ENCODE data around the gene BBC3. TPM values are rescaled to one million over a fixed set of nuclear protein-coding genes. Genes with fewer than 3 reads are reported as not detected.
"Not testable (repeated sequence)": the region's sequence is repeated elsewhere in the genome, so short reads cannot be mapped to it uniquely, and the experiment has no call there.

BBC3 gene
- 1 to 10 TPM in 2 of 6 donors, under 1 TPM in 4; 0.32 to 1.4 (median 0.70) TPM for polyA plus RNA-seq (ENCODE audit: low read depth in 6 of 6)

- Mint-ChIP-seq H3K27me3 (peaks cover 0 to 13% (median 4%) of the 10 kb centered on the region in 3 donors), H3K4me3 (peak within 1 kb of the TSS; percentile 40 to 87 (median 78)), H3K27ac (peak within 1 kb of the TSS; percentile 40 to 94 (median 88)), H3K9me3 (no peaks in the 10 kb centered on the region), H3K36me3 (no peaks in the 10 kb centered on the region), H3K4me1 (peaks cover 21 to 30% (median 26%) of the 10 kb centered on the region in 3 donors)
- DNase-seq (no peak), ATAC-seq (ENCODE audit: low read depth in 2 of 2) (no peak)
Measured at GRCh38 chr19:47230921-47231214, at the start of gene BBC3. TSS of gene BBC3 (minus strand) at chr19:47231199. CDS start at chr19:47228431, 2,768 bp downstream.

- no peak overlapping the region for H3K4me3 Mint-ChIP-seq
- peak overlapping the region in 1 of 6 donors; percentile 27 for H3K27ac Mint-ChIP-seq
- H3K4me1 Mint-ChIP-seq: peaks cover 23 to 33% (median 31%) of the 10 kb centered on the region in 3 donors
- H3K27me3 Mint-ChIP-seq: no peaks in the 10 kb centered on the region
- H3K36me3 Mint-ChIP-seq: no peaks in the 10 kb centered on the region
- H3K9me3 Mint-ChIP-seq: no peaks in the 10 kb centered on the region
- DNase-seq (peak; percentile 38), ATAC-seq (ENCODE audit: low read depth in 2 of 2) (peak; percentile 35 to 62)
Measured at GRCh38 chr19:47280183-47280797, 49.3 kb upstream of the BBC3 start.

- not testable (repeated sequence) for DNase-seq; ATAC-seq (ENCODE audit: low read depth in 2 of 2); H3K36me3 Mint-ChIP-seq; H3K27me3 Mint-ChIP-seq; H3K9me3 Mint-ChIP-seq; H3K27ac Mint-ChIP-seq
- Mint-ChIP-seq H3K4me3 (peak overlapping the region in 6 of 8 donors; percentile 3 to 94 (median 76)), H3K4me1 (peaks cover 33 to 42% (median 38%) of the 10 kb centered on the region in 3 donors)
Measured at GRCh38 chr19:47276513-47276912, 45.5 kb upstream of the BBC3 start.

GRCh38 chr19:47275791-47276461 lies 44.9 kb upstream of the BBC3 start:
- Mint-ChIP-seq H3K27me3 (no peaks in the 10 kb centered on the region), H3K36me3 (peaks cover 0 to 2% of the 10 kb centered on the region in 2 donors), H3K27ac (peak overlapping the region in 5 of 6 donors; percentile 83 to 98 (median 85)), H3K4me3 (peak overlapping the region; percentile 73 to 94 (median 83)), H3K4me1 (peaks cover 33 to 42% (median 40%) of the 10 kb centered on the region in 3 donors), H3K9me3 (no peaks in the 10 kb centered on the region)
- no peak for DNase-seq
- ATAC-seq (ENCODE audit: low read depth in 2 of 2): no peak

GRCh38 chr19:47274891-47275761 lies 44.1 kb upstream of the BBC3 start:
- peaks cover 33 to 45% (median 39%) of the 10 kb centered on the region in 3 donors for H3K4me1 Mint-ChIP-seq
- peaks cover 0 to 10% of the 10 kb centered on the region in 2 donors for H3K36me3 Mint-ChIP-seq
- peak overlapping the region; percentile 73 to 94 (median 87) for H3K4me3 Mint-ChIP-seq
- peak overlapping the region; percentile 63 to 98 (median 87) for H3K27ac Mint-ChIP-seq
- ATAC-seq (ENCODE audit: low read depth in 2 of 2): peak; percentile 38 to 42
- H3K27me3 Mint-ChIP-seq: no peaks in the 10 kb centered on the region
- no peaks in the 10 kb centered on the region for H3K9me3 Mint-ChIP-seq
- no peak for DNase-seq

- H3K4me3 Mint-ChIP-seq: peak within 1 kb of the TSS; percentile 94 to 99 (median 97)
- no peaks in the 10 kb centered on the region for H3K9me3 Mint-ChIP-seq
- ATAC-seq (ENCODE audit: low read depth in 2 of 2) (peak; percentile 67), DNase-seq (peak; percentile 99)
- peaks cover 33 to 39% (median 34%) of the 10 kb centered on the region in 3 donors for H3K4me1 Mint-ChIP-seq
- H3K27me3 Mint-ChIP-seq: no peaks in the 10 kb centered on the region
- H3K36me3 Mint-ChIP-seq: peaks cover 0 to 13% of the 10 kb centered on the region in 2 donors
- H3K27ac Mint-ChIP-seq: peak within 1 kb of the TSS; percentile 98 to 99 (median 99)
Measured at GRCh38 chr19:47274071-47274890, 43.3 kb upstream of the BBC3 start, which contains the start of gene INAFM1. TSS of gene INAFM1 (plus strand) at chr19:47274885. CDS start at chr19:47274920, 35 bp downstream.

- H3K27ac Mint-ChIP-seq: peak overlapping the region; percentile 98 to 99 (median 99)
- H3K36me3 Mint-ChIP-seq: peaks cover 4 to 13% of the 10 kb centered on the region in 2 donors
- H3K27me3 Mint-ChIP-seq: no peaks in the 10 kb centered on the region
- H3K4me3 Mint-ChIP-seq: peak overlapping the region; percentile 94 to 99 (median 97)
- ATAC-seq (ENCODE audit: low read depth in 2 of 2): peak; percentile 58 to 63
- no peaks in the 10 kb centered on the region for H3K9me3 Mint-ChIP-seq
- peaks cover 32 to 39% (median 37%) of the 10 kb centered on the region in 3 donors for H3K4me1 Mint-ChIP-seq
- peak; percentile 87 for DNase-seq
Measured at GRCh38 chr19:47273313-47274070, 42.5 kb upstream of the BBC3 start.

GRCh38 chr19:47272448-47273312 lies 41.7 kb upstream of the BBC3 start:
- H3K9me3 Mint-ChIP-seq: no peaks in the 10 kb centered on the region
- H3K4me3 Mint-ChIP-seq: peak overlapping the region; percentile 87 to 99 (median 95)
- DNase-seq: no peak
- ATAC-seq (ENCODE audit: low read depth in 2 of 2): no peak
- H3K4me1 Mint-ChIP-seq: peaks cover 27 to 39% (median 30%) of the 10 kb centered on the region in 3 donors
- peaks cover 4 to 13% of the 10 kb centered on the region in 2 donors for H3K36me3 Mint-ChIP-seq
- peak overlapping the region; percentile 68 to 98 (median 90) for H3K27ac Mint-ChIP-seq
- H3K27me3 Mint-ChIP-seq: no peaks in the 10 kb centered on the region

GRCh38 chr19:47271949-47272348 lies 41.0 kb upstream of the BBC3 start:
- ATAC-seq (ENCODE audit: low read depth in 2 of 2) (no peak), DNase-seq (no peak)
- H3K9me3 Mint-ChIP-seq: no peaks in the 10 kb centered on the region
- no peaks in the 10 kb centered on the region for H3K27me3 Mint-ChIP-seq
- H3K4me3 Mint-ChIP-seq: peak overlapping the region in 6 of 8 donors; percentile 87 to 99 (median 95)
- H3K27ac Mint-ChIP-seq: peak overlapping the region in 3 of 6 donors; percentile 37 to 98 (median 91)
- peaks cover 4 to 13% of the 10 kb centered on the region in 2 donors for H3K36me3 Mint-ChIP-seq
- peaks cover 24 to 39% (median 29%) of the 10 kb centered on the region in 3 donors for H3K4me1 Mint-ChIP-seq

- Mint-ChIP-seq H3K27ac (peak overlapping the region in 1 of 6 donors; percentile 17), H3K4me3 (peak overlapping the region in 2 of 8 donors; percentile 59 to 65), H3K9me3 (no peaks in the 10 kb centered on the region), H3K36me3 (peaks cover 4 to 13% of the 10 kb centered on the region in 2 donors), H3K4me1 (peaks cover 14 to 31% (median 25%) of the 10 kb centered on the region in 3 donors), H3K27me3 (no peaks in the 10 kb centered on the region)
- DNase-seq (no peak), ATAC-seq (ENCODE audit: low read depth in 2 of 2) (no peak)
Measured at GRCh38 chr19:47270408-47270807, 39.4 kb upstream of the BBC3 start.

GRCh38 chr19:47269596-47269995 lies 38.6 kb upstream of the BBC3 start:
- no peak for DNase-seq
- H3K27me3 Mint-ChIP-seq: no peaks in the 10 kb centered on the region
- H3K4me3 Mint-ChIP-seq: peak overlapping the region in 2 of 8 donors; percentile 48 to 54
- H3K4me1 Mint-ChIP-seq: peaks cover 11 to 27% (median 21%) of the 10 kb centered on the region in 3 donors
- H3K9me3 Mint-ChIP-seq: no peaks in the 10 kb centered on the region
- peak overlapping the region in 1 of 6 donors; percentile 3 for H3K27ac Mint-ChIP-seq
- ATAC-seq (ENCODE audit: low read depth in 2 of 2): no peak
- peaks cover 4 to 13% of the 10 kb centered on the region in 2 donors for H3K36me3 Mint-ChIP-seq

Measured in naive B cell (primary cell).